ENCODE results near the gene WDR45.

Gene WDR45

DNA sequence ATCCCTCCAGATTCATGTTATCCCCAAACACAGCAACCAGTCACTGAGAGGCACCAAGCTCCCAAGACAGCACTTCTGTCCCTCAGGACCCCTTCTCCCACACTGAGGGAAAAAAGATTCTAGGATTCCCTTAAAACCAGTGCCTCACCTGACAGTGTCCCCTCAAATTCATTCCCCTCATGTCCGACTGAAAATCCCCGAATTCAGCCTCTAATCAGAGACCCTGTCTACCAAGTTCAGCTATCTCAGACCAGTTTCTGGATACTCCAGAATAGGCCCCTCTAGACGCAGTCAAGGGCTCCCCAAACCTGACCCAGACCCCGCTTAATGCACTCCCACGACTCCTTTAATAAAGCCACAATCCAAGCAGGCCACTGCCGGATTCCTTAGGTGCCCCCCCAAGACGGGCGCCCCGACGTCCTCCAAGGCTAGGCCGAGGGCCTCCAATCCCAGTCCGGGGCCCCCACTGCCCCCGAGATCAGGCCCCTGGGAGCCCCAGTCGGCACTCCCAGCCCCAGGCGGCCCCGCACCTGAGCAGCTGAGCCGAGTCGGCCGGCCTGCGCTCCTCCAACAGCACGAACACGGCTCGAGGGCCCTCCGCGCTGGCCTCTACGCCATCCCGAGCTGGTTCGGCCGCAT is 37.0 kb downstream of the WDR45 start:
- no peak for DNase-seq

DNA sequence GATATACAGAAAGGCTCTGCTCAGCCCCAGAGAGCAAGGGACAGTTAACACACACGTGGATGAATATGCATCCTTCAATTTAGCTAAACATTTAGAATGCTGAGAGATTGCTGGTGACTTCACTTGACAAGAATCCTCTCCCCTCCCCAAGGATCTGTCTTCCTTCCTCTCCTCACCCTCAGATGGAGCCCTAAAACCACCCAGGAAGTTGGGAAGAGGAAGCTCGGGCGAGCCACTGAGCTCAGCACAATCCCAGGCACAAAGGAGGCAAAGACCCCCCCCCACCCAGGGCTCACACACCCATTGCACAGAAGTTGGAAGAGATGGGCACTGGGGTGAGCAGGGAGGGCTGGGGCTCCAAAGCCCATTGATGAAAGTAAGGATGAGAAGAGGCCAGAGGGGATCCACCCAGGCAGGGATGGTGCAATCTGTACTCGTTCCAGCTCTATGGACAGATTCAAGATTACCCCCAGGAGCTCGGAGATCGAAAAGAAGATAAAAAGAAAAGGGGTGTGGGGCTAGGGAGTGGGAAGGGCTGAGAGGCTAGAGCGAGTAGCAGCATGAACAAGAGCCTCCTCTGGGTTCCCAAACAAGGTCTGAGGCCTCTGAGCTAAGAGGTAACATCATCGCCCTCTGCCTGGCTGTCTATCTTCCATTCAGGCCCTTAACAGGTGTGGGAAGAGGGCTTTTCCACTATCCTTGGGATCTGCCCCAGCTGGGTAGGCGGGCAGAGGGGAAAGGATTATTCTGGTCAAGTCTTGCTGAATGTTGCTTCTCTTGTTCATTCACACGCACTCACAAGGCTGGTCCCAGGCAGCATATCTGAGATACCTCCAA is 37.7 kb downstream of the WDR45 start:
- no peak for DNase-seq

DNA sequence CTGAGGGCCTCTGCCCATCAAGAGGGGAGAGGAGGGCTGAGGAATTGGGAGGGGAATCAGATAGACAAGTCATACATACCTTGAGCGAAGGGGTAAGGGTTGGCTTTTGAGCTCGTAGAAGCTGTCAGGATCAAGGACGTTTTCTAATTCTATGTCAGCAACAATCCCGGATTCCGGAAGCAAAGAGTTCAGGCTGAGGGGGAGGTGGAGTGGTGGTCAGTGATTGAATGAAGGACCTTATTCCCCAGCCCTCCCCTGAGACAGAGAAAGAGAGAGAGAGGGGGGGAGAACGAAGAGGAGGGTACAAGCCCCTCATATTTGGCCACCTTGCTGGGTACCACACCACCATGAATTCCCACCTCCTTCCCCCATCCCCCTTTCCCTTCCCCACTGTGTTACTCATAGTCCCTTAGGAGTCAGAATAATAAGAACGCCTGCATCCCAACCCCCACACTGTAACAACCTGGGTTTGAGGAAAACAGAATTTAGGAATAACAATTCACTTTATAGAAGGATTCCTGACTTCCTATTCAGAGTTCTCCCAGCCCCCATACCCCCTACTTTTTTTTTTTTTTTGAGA is 39.2 kb downstream of the WDR45 start:
- no peak for DNase-seq

DNA sequence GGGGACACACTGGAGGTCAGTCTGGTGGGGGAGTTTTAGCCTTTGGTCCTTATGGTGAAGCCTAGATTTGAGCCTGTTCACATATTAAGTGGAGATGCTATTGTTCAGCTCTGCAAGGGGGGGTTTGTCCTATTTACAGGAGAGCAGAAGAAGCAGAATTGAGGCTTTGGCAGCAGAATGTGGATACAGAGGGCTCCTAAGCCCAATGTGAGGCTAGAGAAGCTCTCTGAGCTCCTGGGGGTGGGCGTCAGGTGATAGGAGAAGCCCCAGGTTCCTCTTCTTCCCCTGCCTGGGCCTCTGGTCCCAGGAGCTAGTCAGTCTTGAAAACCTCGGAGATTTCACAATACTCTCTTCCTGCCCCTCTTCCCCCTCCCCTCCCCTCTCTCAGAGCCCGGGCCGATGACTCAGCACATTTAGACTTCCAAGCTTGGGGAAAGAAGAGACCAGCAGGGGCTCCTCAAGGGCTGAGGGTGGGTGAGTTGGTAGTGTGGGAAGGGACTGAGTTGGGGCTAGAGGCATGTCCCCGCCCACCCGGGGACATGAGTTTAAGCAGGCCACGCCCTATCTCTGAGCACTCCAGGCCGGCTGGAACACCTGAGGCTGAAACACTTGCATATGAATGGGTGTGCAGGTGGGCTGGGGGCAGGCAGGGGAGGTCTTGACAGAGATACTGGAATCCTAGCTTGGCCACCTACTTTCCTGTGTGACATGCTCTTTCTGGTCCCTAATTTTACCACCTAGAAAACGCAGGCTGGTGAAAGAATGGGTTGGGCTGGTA is 39.9 kb downstream of the WDR45 start:
- DNase-seq = peak; percentile 91

DNA sequence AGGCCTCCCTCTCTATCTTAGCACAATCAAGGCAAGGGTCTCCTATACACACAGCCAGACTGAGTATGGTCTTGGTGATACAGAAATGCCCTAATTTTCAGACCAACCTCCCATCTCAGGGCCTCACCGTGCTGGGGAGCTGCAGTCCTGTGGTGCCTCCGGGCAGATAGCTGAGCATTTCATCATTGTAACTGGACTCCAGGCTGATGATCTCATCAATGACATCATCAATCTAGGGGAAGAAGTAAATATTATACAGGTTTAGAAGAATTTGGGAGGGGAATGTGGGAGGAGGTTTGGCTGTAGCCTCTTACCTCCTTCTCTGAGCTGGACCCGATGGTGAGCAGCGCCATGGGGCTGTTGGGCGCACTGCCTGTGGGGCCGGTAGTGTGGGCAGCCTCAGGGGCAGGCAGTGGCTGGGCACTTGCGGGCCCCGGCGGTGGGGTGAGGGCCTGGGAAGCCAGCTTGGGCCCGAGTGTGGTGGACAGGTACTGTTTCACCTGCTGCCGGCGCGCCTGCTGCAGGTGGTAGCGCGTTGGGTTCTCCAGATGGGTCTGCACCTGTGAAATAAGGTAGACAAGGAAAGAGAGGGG is 41.7 kb downstream of the WDR45 start:
- no peak for DNase-seq

DNA sequence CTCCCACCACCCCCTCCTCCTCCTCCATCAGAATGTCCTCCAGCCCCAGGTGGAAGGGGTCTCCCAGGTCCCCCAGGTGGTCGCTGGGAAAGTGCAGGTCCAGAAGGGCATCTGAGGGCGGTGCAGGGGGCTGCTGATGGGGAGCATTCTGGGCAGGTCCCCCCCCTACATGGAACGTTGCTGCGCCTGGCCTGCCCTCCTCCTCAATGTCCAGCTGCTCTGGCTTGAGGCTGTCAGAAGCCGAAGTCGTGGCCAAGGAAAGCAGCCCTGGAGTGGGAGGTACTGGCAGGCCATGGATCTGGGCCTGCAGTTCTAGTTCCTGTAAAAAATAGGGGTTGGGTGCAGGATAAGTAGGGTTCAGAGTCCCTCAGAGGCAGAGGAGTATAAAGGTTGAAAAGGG is 49.4 kb downstream of the WDR45 start:
- no peak for DNase-seq

DNA sequence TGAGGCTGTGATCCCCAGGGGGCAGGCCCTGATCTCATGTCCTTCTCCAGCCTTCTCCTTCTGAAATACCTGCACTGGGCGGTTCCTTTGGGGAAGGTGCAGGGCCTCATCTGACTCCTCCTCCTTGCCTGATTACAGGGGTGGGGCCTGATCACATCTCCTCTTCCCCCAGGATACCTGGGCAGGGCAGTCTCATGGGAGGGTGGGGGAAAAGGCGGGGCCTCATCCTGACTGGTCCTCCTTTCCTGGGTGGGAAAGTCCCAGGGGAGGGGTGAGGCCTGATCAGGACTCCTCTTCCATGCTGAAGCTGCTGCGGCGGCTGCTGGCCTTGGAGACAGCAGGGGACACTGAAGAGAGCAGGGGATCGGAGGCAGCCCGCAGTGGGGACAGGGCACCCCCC is 49.8 kb downstream of the WDR45 start:
- DNase-seq = no peak

All from GDM1 (cell line).